Loucy (cell line): ENCODE data around the gene KIF24.

Experiments used
- H2AFZ ChIP-seq: fragments of 200-600 bp; sonication (generic); 2 replicates; pipeline ENCODE4 v1.6.0; 2016; ENCODE audit warnings: antibody characterized with exemption, mild to moderate bottlenecking, low read length, moderate library complexity
- H3F3A ChIP-seq: fragments of 200-600 bp; 2 replicates; pipeline ENCODE4 v1.6.0; 2016; ENCODE audit warnings: antibody characterized with exemption, low read depth, mild to moderate bottlenecking
- H3K27me3 ChIP-seq: fragments of 200-600 bp; sonication (generic); 2 replicates; pipeline ENCODE4 v1.6.1; 2014; ENCODE audit warnings: low read length, mild to moderate bottlenecking; ENCODE audit not compliant: insufficient read depth, poor library complexity, severe bottlenecking
- H3K36me3 ChIP-seq: fragments of 200-600 bp; sonication (generic); 2 replicates; pipeline ENCODE4 v1.6.1; 2016; ENCODE audit warnings: low read length; ENCODE audit not compliant: insufficient read depth
- H3K4me1 ChIP-seq: fragments of 200-600 bp; sonication (generic); 2 replicates; pipeline ENCODE4 v1.5.1; 2014; ENCODE audit warnings: low read length, mild to moderate bottlenecking; ENCODE audit not compliant: insufficient read depth, poor library complexity, severe bottlenecking
- H3K4me2 ChIP-seq: fragments of 200-600 bp; sonication (generic); 2 replicates; pipeline ENCODE4 v1.6.0; 2014; ENCODE audit warnings: antibody characterized with exemption, low read length, low read depth, mild to moderate bottlenecking; ENCODE audit not compliant: poor library complexity, severe bottlenecking
- H3K4me3 ChIP-seq: fragments of 200-600 bp; sonication (generic); 2 replicates; pipeline ENCODE4 v1.5.1; 2014; ENCODE audit warnings: low read length, mild to moderate bottlenecking, mixed read lengths; ENCODE audit not compliant: poor library complexity, severe bottlenecking
- H3K79me2 ChIP-seq: fragments of 200-600 bp; sonication (generic); 2 replicates; pipeline ENCODE4 v1.6.1; 2014; ENCODE audit warnings: low read length; ENCODE audit not compliant: insufficient read depth
- H3K9ac ChIP-seq: fragments of 200-600 bp; sonication (generic); 2 replicates; pipeline ENCODE4 v1.6.0; 2014; ENCODE audit warnings: mild to moderate bottlenecking, low read depth, low read length, moderate library complexity; ENCODE audit not compliant: poor library complexity, severe bottlenecking
- H3K9me2 ChIP-seq: fragments of 200-600 bp; sonication (generic); replicated peaks from 2 replicates; pipeline ENCODE4 v1.6.1; 2016; ENCODE audit warnings: low read depth, low read length, mixed read lengths
- H3K9me3 ChIP-seq: fragments of 200-600 bp; sonication (generic); 2 replicates; pipeline ENCODE4 v1.6.1; 2014; ENCODE audit warnings: mild to moderate bottlenecking, antibody characterized with exemption, low read length, low read depth; ENCODE audit not compliant: insufficient read depth
- H4K20me1 ChIP-seq: fragments of 200-600 bp; sonication (generic); 2 replicates; pipeline ENCODE4 v1.6.0; 2014; ENCODE audit warnings: antibody characterized with exemption, low read length, mild to moderate bottlenecking; ENCODE audit not compliant: insufficient read depth, poor library complexity, severe bottlenecking
- EZH2phosphoT487 ChIP-seq: fragments of 200-600 bp; IDR thresholded peaks from 2 replicates; pipeline ENCODE4 v1.6.1; 2018; ENCODE audit warnings: antibody characterized with exemption, mild to moderate bottlenecking, moderate library complexity, borderline replicate concordance
- TF ChIP-seq, protein P1 (sequence below): fragments of 200-600 bp; sonication (generic); conservative IDR thresholded peaks from 2 replicates; pipeline ENCODE4 v1.5.1; 2014; ENCODE audit warnings: mild to moderate bottlenecking, antibody characterized with exemption, low read length

KIF24 gene

DNA sequence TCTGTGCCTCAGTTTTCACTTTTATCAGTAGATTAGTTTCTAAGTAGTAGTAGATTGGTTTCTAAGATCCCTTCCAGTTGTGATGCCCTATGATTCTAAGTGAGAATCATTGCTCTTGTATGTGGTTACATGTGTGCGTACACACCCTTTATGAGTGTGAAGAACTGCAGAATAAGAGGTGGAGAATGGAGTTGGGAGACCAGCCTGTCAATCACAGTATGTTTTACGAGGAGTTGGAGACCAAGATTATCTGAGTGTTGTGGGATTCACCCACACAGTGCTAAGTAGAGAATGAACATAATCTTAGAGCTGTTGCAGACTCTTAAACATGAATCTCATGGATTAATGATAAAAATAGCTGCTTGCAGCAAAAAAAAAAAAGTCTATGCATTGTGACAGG is 37.6 kb downstream of the KIF24 start:
- Histone ChIP-seq H3K4me2 (no peak overlapping the region), H4K20me1 (no peaks in the 10 kb centered on the region), H3K4me3 (no peak overlapping the region), H3K9ac (no peak overlapping the region), H3F3A (no peaks in the 10 kb centered on the region), H3K9me3 (no peaks in the 10 kb centered on the region), H3K27me3 (no peaks in the 10 kb centered on the region), H3K36me3 (no peaks in the 10 kb centered on the region), H3K4me1 (no peaks in the 10 kb centered on the region), H3K79me2 (no peaks in the 10 kb centered on the region), H2AFZ (no peak overlapping the region), H3K9me2 (no peaks in the 10 kb centered on the region)
- no peak for TF ChIP-seq EZH2phosphoT487
- TF ChIP-seq, protein P1, sequence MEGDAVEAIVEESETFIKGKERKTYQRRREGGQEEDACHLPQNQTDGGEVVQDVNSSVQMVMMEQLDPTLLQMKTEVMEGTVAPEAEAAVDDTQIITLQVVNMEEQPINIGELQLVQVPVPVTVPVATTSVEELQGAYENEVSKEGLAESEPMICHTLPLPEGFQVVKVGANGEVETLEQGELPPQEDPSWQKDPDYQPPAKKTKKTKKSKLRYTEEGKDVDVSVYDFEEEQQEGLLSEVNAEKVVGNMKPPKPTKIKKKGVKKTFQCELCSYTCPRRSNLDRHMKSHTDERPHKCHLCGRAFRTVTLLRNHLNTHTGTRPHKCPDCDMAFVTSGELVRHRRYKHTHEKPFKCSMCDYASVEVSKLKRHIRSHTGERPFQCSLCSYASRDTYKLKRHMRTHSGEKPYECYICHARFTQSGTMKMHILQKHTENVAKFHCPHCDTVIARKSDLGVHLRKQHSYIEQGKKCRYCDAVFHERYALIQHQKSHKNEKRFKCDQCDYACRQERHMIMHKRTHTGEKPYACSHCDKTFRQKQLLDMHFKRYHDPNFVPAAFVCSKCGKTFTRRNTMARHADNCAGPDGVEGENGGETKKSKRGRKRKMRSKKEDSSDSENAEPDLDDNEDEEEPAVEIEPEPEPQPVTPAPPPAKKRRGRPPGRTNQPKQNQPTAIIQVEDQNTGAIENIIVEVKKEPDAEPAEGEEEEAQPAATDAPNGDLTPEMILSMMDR = no peak

- Histone ChIP-seq H3K27me3 (no peaks in the 10 kb centered on the region), H3K9ac (no peak overlapping the region), H3K79me2 (no peaks in the 10 kb centered on the region), H3K9me3 (no peaks in the 10 kb centered on the region), H2AFZ (no peak overlapping the region), H3K36me3 (no peaks in the 10 kb centered on the region), H3K4me3 (no peak overlapping the region), H3K4me2 (no peak overlapping the region), H4K20me1 (no peaks in the 10 kb centered on the region), H3K9me2 (no peaks in the 10 kb centered on the region), H3F3A (no peaks in the 10 kb centered on the region), H3K4me1 (no peaks in the 10 kb centered on the region)
- TF ChIP-seq, protein P1 = no peak
- no peak for TF ChIP-seq EZH2phosphoT487
Observed at GRCh38 chr9:34291023-34291422, 38.0 kb downstream of the KIF24 start.

DNA sequence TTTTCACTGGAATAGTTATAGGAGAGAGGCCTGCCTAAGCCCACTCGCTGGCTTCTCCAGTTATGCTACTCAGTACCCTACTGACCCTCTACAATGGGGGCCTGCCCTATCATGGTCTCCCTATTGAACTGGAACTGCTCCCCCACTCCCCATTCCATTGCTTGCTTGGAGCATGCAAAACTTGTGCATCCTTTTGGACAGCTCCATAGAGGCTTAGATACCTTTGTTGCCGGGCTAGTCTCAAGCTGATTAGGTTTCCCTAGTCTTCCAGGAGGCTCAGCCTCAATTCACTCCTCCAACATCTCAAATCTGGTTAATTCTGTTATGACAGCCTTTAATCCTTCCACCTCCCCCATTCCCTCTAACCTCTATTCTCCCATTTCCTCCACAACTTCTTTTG is 39.9 kb downstream of the KIF24 start:
- Histone ChIP-seq H3K79me2 (no peaks in the 10 kb centered on the region), H3K4me1 (no peaks in the 10 kb centered on the region), H4K20me1 (no peaks in the 10 kb centered on the region), H3K36me3 (no peaks in the 10 kb centered on the region), H3K27me3 (no peaks in the 10 kb centered on the region), H3K4me2 (no peak overlapping the region), H3F3A (no peaks in the 10 kb centered on the region), H3K9me3 (no peaks in the 10 kb centered on the region), H3K9ac (no peak overlapping the region), H3K4me3 (no peak overlapping the region), H2AFZ (no peak overlapping the region), H3K9me2 (no peaks in the 10 kb centered on the region)
- TF ChIP-seq EZH2phosphoT487 = no peak
- TF ChIP-seq, protein P1 = no peak
